Renal cortical epithelial cell (primary cell): ENCODE results near the gene FGFR1OP2. TPM values are rescaled to one million over a fixed set of nuclear protein-coding genes. Genes with fewer than 3 reads are reported as not detected.
"Not testable (repeated sequence)": the region's sequence is repeated elsewhere in the genome, so short reads cannot be mapped to it uniquely, and the experiment has no call there.

ENCODE experiments used
- DNase-seq: peaks from one replicate; pipeline ENCODE4 v3.0.0-alpha.2; 2011; ENCODE audit warnings: low read depth
- total RNA-seq: library from RNA; depleted of rRNA; stranded (reverse); fragments of >200 nt; gene quantifications from 2 replicates; pipeline ENCODE4 v1.2.3, GENCODE V29; 2014

FGFR1OP2 gene
- 55.6 and 69.9 TPM in 2 replicates for total RNA-seq

- DNase-seq = peak; percentile 95
These were observed at the start of gene FGFR1OP2, which contains the start of gene INTS13 for GRCh38 chr12:26937863-26938700. FGFR1OP2 (plus strand) TSS chr12:26938470; CDS start chr12:26954159, 15,689 bp downstream. INTS13 (minus strand) TSS chr12:26937981; CDS start chr12:26936803, 1,178 bp downstream.

GRCh38 chr12:26890784-26891183, 47.5 kb upstream of the FGFR1OP2 start:
- DNase-seq = no peak

- DNase-seq = no peak
These were observed 46.6 kb upstream of the FGFR1OP2 start for GRCh38 chr12:26891704-26892103.

GRCh38 chr12:26895672-26896071, 42.6 kb upstream of the FGFR1OP2 start:
- no peak for DNase-seq

- no peak for DNase-seq
These were observed 41.4 kb upstream of the FGFR1OP2 start for GRCh38 chr12:26896913-26897312.

GRCh38 chr12:26903396-26903795, 34.9 kb upstream of the FGFR1OP2 start:
- DNase-seq = not testable (repeated sequence)

GRCh38 chr12:26906024-26906423, 32.2 kb upstream of the FGFR1OP2 start:
- no peak for DNase-seq

GRCh38 chr12:26906704-26907103, 31.6 kb upstream of the FGFR1OP2 start:
- DNase-seq = no peak

GRCh38 chr12:26918321-26919215, 19.7 kb upstream of the FGFR1OP2 start:
- DNase-seq = no peak

- no peak for DNase-seq
These were observed 19.1 kb upstream of the FGFR1OP2 start for GRCh38 chr12:26919216-26919555.

- no peak for DNase-seq
These were observed 16.4 kb upstream of the FGFR1OP2 start for GRCh38 chr12:26921886-26922285.

- no peak for DNase-seq
These were observed 9.6 kb upstream of the FGFR1OP2 start for GRCh38 chr12:26928661-26929060.

GRCh38 chr12:26929590-26929989, 8.7 kb upstream of the FGFR1OP2 start:
- DNase-seq = no peak

- DNase-seq = no peak
These were observed 2.5 kb upstream of the FGFR1OP2 start for GRCh38 chr12:26935636-26936378.

GRCh38 chr12:26936559-26937442, 1.5 kb upstream of the FGFR1OP2 start:
- no peak for DNase-seq

- DNase-seq = no peak
These were observed 817 bp upstream of the FGFR1OP2 start for GRCh38 chr12:26937443-26937862.

- no peak for DNase-seq
These were observed 412 bp downstream of the FGFR1OP2 start for GRCh38 chr12:26938701-26939062.

GRCh38 chr12:26939192-26939832, 1.0 kb downstream of the FGFR1OP2 start:
- no peak for DNase-seq

- DNase-seq = no peak
These were observed 1.7 kb downstream of the FGFR1OP2 start for GRCh38 chr12:26939953-26940352.

- no peak for DNase-seq
These were observed 2.4 kb downstream of the FGFR1OP2 start for GRCh38 chr12:26940516-26941214.
